Activated naive CD8-positive, alpha-beta T cell (primary cell): Measurements from ENCODE around the gene ARID3B.
"Not testable (repeated sequence)": the region's sequence is repeated elsewhere in the genome, so short reads cannot be mapped to it uniquely, and the experiment has no call there.

Experiments used
- H3K27ac Mint-ChIP-seq: one replicate; pipeline ENCODE4 v1.8.0; 2021; ENCODE audit warnings: mixed read lengths
- H3K27me3 Mint-ChIP-seq: one replicate; pipeline ENCODE4 v1.8.0; 2021; ENCODE audit warnings: mixed read lengths
- H3K36me3 Mint-ChIP-seq: one replicate; pipeline ENCODE4 v1.8.0; 2021; ENCODE audit warnings: mixed read lengths
- H3K4me1 Mint-ChIP-seq: one replicate; pipeline ENCODE4 v1.8.0; 2021; ENCODE audit warnings: low read depth, mixed read lengths
- H3K4me3 Mint-ChIP-seq: one replicate; pipeline ENCODE4 v1.8.0; 2021; ENCODE audit warnings: mild to moderate bottlenecking, mixed read lengths
- H3K9me3 Mint-ChIP-seq: one replicate; pipeline ENCODE4 v1.8.0; 2021; ENCODE audit warnings: low read depth, mixed read lengths

Gene ARID3B

DNA sequence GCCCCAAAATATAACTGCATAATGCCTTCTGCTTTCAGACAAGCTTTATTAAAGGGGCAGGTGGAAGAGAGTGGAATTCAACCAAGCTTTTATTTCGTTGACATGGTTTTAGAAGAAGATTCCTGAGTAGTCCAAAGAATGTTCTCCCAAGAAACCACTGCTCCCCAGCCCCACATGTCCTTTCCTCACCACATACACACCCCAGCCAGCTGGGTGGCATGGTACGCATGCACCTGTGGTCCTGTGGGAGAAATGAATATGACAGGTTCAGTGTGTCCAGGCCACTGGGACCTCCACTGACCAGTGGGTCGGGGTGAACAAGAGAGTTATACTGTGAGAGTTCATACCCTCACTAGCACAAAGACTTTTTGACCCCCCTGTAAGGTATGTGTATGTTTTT is 30.2 kb downstream of the ARID3B start:
- no peak overlapping the region for H3K27ac Mint-ChIP-seq
- no peaks in the 10 kb centered on the region for H3K27me3 Mint-ChIP-seq
- H3K4me1 Mint-ChIP-seq, result peaks cover 22% of the 10 kb centered on the region
- H3K4me3 Mint-ChIP-seq, result no peak overlapping the region
- no peaks in the 10 kb centered on the region for H3K9me3 Mint-ChIP-seq
- H3K36me3 Mint-ChIP-seq, result peaks cover 9% of the 10 kb centered on the region

DNA sequence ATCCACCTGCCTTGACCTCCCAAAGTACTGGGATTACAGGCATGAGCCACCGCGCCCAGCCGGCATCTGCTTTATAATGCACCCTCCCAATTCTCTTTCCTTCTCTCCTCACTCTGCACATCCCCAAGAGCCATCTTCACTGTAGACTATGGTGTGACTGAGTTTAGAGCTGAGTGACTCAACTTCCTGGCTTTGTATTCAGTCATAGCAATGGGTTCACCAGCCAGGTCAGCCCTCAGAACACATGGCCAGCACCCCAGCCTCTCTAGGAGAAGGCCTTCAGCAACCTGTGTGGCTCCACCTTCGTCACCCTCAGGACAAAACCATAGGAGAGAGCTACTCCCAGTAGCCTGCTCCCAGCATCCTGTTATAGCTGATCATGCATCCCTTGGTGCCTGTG is 33.0 kb downstream of the ARID3B start:
- Mint-ChIP-seq H3K36me3 (peaks cover 5% of the 10 kb centered on the region), H3K27ac (peak overlapping the region; percentile 16)

DNA sequence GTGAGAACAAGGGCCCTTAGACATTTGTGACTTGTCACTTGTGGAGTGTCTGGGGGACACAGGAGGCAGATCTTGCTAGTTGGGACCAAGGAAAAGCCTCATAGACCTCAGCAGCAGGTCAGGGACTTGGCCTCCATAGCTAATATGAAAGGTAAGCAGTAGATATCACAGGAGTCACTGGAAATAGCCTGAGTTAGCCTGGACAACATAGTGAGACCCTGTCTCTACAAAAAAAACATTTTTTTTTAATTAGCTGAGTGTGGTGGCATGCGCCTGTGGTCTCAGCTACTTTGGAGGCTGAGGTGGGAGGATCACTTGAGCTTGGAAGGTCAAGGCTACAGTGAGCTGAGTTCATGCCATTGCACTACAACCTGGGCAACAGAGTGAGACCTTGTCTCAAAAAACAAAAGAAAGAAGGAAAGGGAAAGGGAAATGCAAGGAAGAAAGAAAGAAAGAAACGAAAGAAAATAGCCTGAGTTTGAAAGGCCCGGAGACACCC is 37.5 kb downstream of the ARID3B start:
- Mint-ChIP-seq H3K4me3 (no peak overlapping the region), H3K4me1 (peaks cover 2% of the 10 kb centered on the region), H3K36me3 (peaks cover 2% of the 10 kb centered on the region), H3K27me3 (no peaks in the 10 kb centered on the region), H3K9me3 (no peaks in the 10 kb centered on the region), H3K27ac (no peak overlapping the region)

More for the DNA sequence above, 33.0 kb downstream of the ARID3B start:
- Mint-ChIP-seq H3K4me1 (peaks cover 2% of the 10 kb centered on the region), H3K9me3 (no peaks in the 10 kb centered on the region), H3K27me3 (no peaks in the 10 kb centered on the region), H3K4me3 (no peak overlapping the region)

DNA sequence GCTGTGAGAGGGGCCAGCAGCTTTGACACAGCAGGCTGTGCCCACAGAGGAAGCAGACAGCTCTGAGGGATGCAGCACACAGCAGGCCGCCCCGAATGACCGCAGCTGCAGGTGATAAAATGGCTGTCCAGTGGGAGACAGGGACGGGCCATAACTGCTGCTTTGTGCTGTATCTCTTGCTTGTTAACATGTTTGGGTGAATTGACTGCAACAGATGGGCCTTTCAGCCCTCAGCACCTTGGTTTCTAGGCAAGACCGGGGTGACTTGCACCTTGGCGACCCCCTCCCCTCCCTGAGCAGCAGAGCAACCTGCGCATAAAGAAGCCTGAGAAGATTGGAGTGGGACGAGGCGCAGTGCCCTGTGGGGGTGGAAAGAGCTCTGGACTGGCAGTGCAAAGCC is 38.0 kb downstream of the ARID3B start:
- Mint-ChIP-seq H3K27me3 (no peaks in the 10 kb centered on the region), H3K27ac (no peak overlapping the region), H3K36me3 (peaks cover under 1% of the 10 kb centered on the region), H3K4me3 (no peak overlapping the region), H3K4me1 (peaks cover under 1% of the 10 kb centered on the region), H3K9me3 (no peaks in the 10 kb centered on the region)

DNA sequence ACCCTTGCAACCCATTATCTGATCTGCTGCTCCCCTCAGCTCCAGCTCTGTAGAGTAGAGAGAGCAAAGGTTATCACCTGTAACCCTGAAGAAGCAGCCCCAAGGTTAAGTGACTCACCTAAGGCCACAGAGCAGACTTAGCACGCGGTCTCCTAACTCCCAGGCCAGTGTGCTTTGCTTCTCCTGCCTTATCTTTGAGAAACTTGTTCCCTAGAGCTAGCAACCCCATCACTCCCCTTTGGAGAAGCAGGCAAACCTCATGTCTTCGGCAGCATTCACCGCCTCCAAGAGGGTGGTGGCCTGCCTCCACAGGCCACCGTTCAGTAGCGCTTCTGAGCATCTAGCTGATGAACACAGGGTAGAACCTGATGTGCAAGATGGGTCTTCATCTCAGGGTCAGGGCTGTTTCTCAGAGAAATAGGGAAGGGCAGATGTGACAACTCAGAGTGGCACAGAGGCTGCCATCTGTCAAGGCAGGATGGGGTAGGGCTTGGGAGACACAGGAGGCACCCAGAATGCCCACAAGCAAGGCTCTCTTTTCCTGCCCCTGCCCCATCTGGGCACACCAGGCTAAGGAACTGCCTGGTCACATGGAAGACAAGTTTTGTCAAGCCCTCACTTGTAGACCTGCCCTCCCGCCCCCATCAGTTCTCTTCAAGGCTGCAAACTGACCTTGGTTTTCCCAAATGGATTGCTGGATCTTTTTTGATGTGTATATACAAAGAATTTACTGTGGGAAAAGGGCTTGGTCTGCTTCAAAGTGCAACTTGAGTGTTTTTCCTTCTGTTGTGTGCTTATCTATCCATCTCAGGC is 39.7 kb downstream of the ARID3B start:
- no peaks in the 10 kb centered on the region for H3K27me3 Mint-ChIP-seq
- peak overlapping the region; percentile 34 for H3K27ac Mint-ChIP-seq
- no peaks in the 10 kb centered on the region for H3K4me1 Mint-ChIP-seq
- H3K36me3 Mint-ChIP-seq, result no peaks in the 10 kb centered on the region
- H3K9me3 Mint-ChIP-seq, result no peaks in the 10 kb centered on the region
- H3K4me3 Mint-ChIP-seq, result no peak overlapping the region

DNA sequence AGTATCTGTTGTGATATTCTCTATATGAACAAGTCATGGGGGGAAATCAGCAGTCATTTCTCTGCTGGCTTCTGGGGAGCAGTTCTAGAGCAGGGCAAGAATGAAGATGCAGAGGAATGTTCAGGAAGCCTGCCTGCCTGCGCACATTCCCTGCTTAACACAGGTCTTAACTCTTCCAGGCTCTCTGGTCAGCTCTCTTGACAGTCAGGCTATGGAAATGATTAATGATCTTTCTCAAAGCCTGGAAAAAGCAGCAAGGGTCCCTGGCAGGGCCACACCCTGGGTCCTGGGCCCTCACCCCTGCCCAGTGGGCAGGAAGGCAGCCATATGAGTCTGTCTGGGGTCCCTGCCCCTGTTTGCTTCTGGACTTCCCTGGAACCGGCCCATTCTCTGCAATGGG is 43.2 kb downstream of the ARID3B start:
- Mint-ChIP-seq H3K36me3 (peaks cover 3% of the 10 kb centered on the region), H3K9me3 (no peaks in the 10 kb centered on the region), H3K4me3 (no peak overlapping the region), H3K4me1 (no peaks in the 10 kb centered on the region), H3K27me3 (no peaks in the 10 kb centered on the region), H3K27ac (no peak overlapping the region)

DNA sequence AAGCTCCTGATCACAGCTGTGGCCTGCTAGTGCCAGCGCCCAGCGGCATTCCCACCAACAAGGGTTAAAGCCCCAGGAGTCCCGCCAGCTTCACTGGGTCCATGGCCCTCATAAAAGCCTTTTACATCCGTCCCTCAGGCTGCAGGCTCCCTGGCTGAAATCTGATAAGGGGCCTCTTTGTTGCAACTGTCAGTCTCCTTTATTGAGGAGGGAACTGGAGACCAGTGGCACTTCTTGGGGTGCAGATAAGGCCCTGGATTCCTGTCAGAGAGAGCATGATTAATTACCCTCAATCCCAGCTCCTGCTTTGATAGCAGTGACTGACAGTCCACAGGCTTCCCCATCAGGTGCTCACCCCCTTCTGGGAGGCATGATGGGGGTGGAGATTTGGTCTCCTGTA is 43.8 kb downstream of the ARID3B start:
- no peaks in the 10 kb centered on the region for H3K9me3 Mint-ChIP-seq
- H3K27ac Mint-ChIP-seq, result no peak overlapping the region
- H3K4me3 Mint-ChIP-seq, result no peak overlapping the region
- H3K27me3 Mint-ChIP-seq, result no peaks in the 10 kb centered on the region
- peaks cover 3% of the 10 kb centered on the region for H3K36me3 Mint-ChIP-seq
- no peaks in the 10 kb centered on the region for H3K4me1 Mint-ChIP-seq

DNA sequence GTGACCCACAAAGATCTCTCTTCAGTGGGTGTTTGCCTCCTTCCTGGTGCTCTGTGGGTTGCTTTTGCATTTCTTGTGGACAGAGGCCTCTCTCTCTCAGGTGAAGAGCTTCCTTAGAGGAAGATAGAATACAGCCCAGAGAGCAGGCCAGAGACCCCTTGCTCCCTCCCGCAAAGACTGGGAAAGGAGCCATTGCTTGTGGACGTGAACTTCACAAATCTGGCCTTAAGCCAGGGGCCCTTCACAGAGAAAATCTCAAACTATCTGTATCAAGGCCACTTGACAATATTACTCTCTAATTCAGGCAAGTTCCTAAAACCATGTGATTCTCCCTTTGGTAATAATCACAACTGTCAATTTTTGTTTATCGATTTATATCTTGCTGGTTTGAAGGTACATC is 44.2 kb downstream of the ARID3B start:
- Mint-ChIP-seq H3K4me1 (no peaks in the 10 kb centered on the region), H3K4me3 (no peak overlapping the region), H3K27me3 (no peaks in the 10 kb centered on the region), H3K27ac (no peak overlapping the region), H3K9me3 (no peaks in the 10 kb centered on the region), H3K36me3 (peaks cover 3% of the 10 kb centered on the region)

DNA sequence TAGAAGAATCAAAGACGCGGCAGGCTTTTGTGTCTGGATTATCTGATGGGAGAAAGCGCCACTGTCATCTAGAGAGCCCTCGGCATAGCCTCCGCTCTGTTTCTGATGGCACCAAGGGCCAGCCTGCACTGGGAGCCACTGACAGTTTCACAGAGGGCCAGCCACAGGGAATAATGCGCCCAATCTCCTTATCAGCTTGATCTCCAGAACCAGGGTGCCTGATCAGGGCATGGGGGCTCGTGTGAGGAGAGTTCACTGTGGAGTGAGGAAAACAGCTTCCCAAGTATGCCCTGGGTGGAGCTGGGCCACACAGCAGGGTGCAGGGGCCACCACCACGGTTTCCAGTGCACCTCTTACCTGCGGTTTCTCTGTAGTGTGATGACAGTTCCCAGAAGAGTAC is 44.8 kb downstream of the ARID3B start:
- Mint-ChIP-seq H3K9me3 (no peaks in the 10 kb centered on the region), H3K27me3 (no peaks in the 10 kb centered on the region), H3K36me3 (peaks cover 3% of the 10 kb centered on the region), H3K4me3 (no peak overlapping the region), H3K4me1 (no peaks in the 10 kb centered on the region), H3K27ac (no peak overlapping the region)

DNA sequence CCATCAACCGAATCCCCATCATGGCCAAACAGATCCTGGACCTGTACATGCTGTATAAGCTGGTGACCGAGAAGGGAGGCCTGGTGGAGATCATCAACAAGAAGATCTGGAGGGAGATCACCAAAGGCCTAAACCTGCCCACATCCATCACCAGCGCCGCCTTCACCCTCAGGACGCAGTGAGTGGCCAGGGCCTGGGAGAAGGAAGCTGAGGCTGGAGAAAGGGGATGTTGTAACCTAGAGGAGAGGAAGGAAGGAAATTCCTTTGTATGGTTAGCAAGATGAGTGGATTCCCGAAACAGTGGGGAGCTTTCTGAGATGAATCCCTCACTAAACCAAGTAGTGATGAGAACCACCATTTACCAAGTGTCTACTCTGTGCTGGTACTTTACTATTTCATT is 48.8 kb downstream of the ARID3B start:
- Mint-ChIP-seq H3K36me3 (peaks cover 3% of the 10 kb centered on the region), H3K9me3 (no peaks in the 10 kb centered on the region), H3K4me1 (no peaks in the 10 kb centered on the region), H3K27me3 (no peaks in the 10 kb centered on the region), H3K4me3 (no peak overlapping the region), H3K27ac (no peak overlapping the region)

DNA sequence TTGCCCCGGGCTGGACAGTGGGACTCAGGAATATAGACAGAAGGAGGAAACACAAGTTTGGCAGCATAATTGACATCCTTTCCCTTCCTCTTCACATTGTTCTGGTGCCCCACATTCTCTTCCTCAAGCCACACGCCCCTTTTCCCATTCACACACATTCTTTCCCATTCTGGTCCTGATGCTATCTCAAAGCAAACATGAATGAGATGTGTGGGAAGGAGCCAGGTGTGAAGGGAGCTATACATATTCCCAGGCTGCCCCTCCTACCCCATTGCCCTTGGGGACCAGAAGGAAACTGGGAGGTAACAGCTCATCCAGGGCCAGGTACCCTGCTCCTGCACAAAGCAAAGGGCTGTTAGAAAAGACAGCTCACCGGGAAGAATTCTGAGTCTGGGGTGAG is 51.2 kb downstream of the ARID3B start:
- no peaks in the 10 kb centered on the region for H3K36me3 Mint-ChIP-seq
- no peak overlapping the region for H3K4me3 Mint-ChIP-seq
- no peaks in the 10 kb centered on the region for H3K27me3 Mint-ChIP-seq
- no peaks in the 10 kb centered on the region for H3K9me3 Mint-ChIP-seq
- H3K27ac Mint-ChIP-seq, result no peak overlapping the region
- H3K4me1 Mint-ChIP-seq, result no peaks in the 10 kb centered on the region

DNA sequence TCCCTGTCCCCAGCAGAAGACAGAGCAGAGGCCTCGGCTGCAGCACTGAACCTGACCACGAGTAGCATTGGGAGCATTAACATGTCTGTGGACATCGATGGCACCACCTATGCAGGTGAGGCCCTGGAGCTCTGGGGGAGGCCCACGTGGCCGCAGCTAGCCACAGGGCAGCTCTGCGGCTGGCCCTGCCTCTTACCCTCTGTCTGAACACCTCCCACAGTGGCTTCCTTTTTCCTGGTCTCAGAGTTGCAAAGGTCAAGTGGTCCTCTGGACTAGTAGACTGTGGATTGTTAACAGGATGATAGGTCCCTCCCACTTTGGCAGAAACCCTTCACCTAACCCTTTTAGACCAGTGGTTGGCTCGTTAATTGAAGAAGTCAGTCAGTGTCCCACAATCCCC is 52.1 kb downstream of the ARID3B start:
- no peak overlapping the region for H3K27ac Mint-ChIP-seq
- no peak overlapping the region for H3K4me3 Mint-ChIP-seq
- no peaks in the 10 kb centered on the region for H3K27me3 Mint-ChIP-seq
- H3K36me3 Mint-ChIP-seq, result no peaks in the 10 kb centered on the region
- H3K9me3 Mint-ChIP-seq, result no peaks in the 10 kb centered on the region
- H3K4me1 Mint-ChIP-seq, result peaks cover 4% of the 10 kb centered on the region

DNA sequence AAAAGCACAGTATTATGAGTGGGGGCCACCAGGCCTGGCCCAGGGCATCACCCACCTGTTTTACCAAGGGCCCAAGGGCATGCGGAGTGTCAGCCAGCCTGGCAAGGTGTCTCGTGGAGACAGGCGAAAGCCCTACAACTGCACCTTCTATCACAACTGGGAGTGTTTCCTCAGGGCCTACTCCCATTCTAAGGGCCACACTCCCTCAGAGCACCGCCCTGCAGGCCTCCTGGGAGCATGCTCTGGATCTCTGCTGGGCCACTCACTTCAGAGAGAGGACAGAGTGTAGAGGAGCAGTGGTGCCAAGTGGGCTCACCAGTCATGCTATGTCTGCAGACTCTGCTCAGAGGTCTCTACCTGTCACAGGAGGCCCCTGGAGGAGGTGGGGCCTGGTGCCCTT is 53.4 kb downstream of the ARID3B start:
- Mint-ChIP-seq H3K4me3 (no peak overlapping the region), H3K27ac (no peak overlapping the region), H3K36me3 (no peaks in the 10 kb centered on the region)

DNA sequence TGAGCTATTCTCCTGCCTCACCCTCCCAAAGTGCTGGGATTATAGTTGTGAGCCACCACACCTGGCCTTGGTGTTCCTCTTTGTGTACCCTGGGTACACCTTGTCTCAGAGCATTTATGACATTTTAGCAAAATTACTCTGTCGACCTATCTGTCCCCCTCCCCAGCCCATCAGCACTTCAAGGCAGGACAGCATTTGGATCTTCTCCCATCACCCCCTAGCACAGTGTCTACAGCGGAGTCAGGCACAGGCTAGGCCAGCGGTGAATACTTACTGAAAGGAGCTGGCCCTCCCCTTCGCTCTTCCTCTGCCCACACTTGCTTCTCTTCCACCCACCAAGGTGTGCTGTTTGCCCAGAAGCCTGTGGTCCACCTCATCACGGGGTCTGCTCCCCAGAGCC is 54.3 kb downstream of the ARID3B start:
- Mint-ChIP-seq H3K27ac (peak overlapping the region; percentile 46), H3K36me3 (no peaks in the 10 kb centered on the region), H3K4me3 (no peak overlapping the region), H3K27me3 (no peaks in the 10 kb centered on the region), H3K9me3 (no peaks in the 10 kb centered on the region), H3K4me1 (peaks cover 19% of the 10 kb centered on the region)

More for the DNA sequence above, 53.4 kb downstream of the ARID3B start:
- peaks cover 17% of the 10 kb centered on the region for H3K4me1 Mint-ChIP-seq
- H3K9me3 Mint-ChIP-seq, result no peaks in the 10 kb centered on the region
- H3K27me3 Mint-ChIP-seq, result no peaks in the 10 kb centered on the region

DNA sequence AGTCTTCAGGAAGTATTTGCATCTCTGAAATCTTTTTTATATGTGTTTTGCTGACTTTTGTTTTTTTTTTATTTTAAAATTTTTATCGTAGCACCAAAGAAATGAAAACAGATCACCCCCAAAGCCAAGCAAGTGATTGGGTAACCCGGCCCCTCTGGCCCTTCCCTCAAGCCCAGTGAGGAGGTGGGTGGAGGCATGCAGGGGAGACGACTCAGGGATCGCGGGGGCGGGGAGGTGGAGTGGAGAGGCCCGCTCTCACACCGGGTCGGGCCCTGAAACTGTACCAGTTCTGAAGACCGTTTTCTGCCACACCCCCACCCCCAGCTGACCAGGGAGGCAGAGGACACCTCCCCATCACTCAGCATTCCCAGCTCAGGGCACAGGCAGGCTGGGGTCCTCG is 55.7 kb downstream of the ARID3B start:
- not testable (repeated sequence) for H3K9me3 Mint-ChIP-seq, H3K27ac Mint-ChIP-seq, H3K36me3 Mint-ChIP-seq, H3K4me3 Mint-ChIP-seq, H3K27me3 Mint-ChIP-seq
- H3K4me1 Mint-ChIP-seq, result peaks cover 19% of the 10 kb centered on the region

DNA sequence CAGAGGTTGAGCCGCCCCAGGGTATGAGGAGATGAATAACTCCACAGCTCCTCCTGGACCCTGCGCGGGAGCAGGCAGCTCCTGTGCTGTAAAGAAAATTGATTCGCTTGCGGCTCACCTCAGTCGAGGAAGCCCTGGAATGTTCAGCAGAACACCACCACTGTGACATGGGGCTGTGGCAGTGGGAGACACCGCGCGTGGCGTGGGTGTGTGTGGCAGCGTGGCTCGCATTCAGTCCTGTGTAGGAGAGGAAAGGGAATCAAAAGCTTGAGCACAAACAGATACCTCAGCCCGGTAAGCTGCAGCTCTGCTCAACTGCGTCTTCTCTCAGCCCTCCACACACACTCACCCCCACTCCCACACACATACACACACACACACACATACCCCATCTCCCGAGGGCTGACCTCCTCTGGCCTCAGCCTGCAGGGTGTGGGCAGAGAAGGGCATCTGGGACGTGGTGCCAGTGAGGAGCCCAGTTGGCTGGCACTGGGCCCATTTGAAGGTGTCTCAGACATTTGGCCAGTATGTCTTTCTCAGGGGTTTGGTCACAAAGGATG is 56.2 kb downstream of the ARID3B start:
- H3K4me1 Mint-ChIP-seq, result peaks cover 19% of the 10 kb centered on the region
- H3K9me3 Mint-ChIP-seq, H3K27me3 Mint-ChIP-seq, H3K4me3 Mint-ChIP-seq, H3K36me3 Mint-ChIP-seq, H3K27ac Mint-ChIP-seq: not testable (repeated sequence)
